ENCODE results near the gene DOK3. TPM values are rescaled to one million over a fixed set of nuclear protein-coding genes. Genes with fewer than 3 reads are reported as not detected.

Gene DOK3
- total and polyA plus RNA-seq, 2 of the 13 experiments (the other 11 are each of a cell fraction or from before 2014, with no cell fraction given), result 1.4 to 1.5 TPM

- no peaks in the 10 kb centered on the region for H4K20me1 ChIP-seq (ENCODE audit: insufficient read depth, low read length)
- H3K4me3 ChIP-seq (replicated peaks in 1 of 3; ENCODE audit: insufficient read depth in 1 of 3, low read depth in 2 of 3, low read length in 3 of 3), result no peak overlapping the region
- POLR2A ChIA-PET, result no interaction called here
- 98% methylated on average over 3 of the region's 3 CpGs for WGBS (ENCODE audit: low lambda C conversion rate)
- TF ChIP-seq, protein P1, sequence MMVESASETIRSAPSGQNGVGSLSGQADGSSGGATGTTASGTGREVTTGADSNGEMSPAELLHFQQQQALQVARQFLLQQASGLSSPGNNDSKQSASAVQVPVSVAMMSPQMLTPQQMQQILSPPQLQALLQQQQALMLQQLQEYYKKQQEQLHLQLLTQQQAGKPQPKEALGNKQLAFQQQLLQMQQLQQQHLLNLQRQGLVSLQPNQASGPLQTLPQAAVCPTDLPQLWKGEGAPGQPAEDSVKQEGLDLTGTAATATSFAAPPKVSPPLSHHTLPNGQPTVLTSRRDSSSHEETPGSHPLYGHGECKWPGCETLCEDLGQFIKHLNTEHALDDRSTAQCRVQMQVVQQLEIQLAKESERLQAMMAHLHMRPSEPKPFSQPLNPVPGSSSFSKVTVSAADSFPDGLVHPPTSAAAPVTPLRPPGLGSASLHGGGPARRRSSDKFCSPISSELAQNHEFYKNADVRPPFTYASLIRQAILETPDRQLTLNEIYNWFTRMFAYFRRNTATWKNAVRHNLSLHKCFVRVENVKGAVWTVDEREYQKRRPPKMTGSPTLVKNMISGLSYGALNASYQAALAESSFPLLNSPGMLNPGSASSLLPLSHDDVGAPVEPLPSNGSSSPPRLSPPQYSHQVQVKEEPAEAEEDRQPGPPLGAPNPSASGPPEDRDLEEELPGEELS (CRISPR knock-in tag; IDR thresholded peaks at IDR 0.05), result no peak
- TF ChIP-seq GMEB2 (CRISPR knock-in tag; IDR thresholded peaks at IDR 0.05; ENCODE audit: low read depth) (no peak), ZNF512B (CRISPR knock-in tag; IDR thresholded peaks at IDR 0.05; ENCODE audit: borderline replicate concordance) (no peak), ZFP1 (CRISPR knock-in tag; IDR thresholded peaks at IDR 0.05) (no peak), REST (IDR thresholded peaks at IDR 0.05; ENCODE audit: borderline replicate concordance in 1 of 2, low read depth in 1 of 2, low read length in 2 of 2) (no peak), ZNF484 (CRISPR knock-in tag; IDR thresholded peaks at IDR 0.05; ENCODE audit: borderline replicate concordance, low read depth) (no peak), ZNF234 (CRISPR knock-in tag; conservative IDR thresholded peaks at IDR 0.05) (no peak), ZNF329 (CRISPR knock-in tag; IDR thresholded peaks at IDR 0.05; ENCODE audit: low read depth) (no peak), TCF7L2 (IDR thresholded peaks at IDR 0.05; ENCODE audit: low read depth, low read length) (no peak), SOX6 (IDR thresholded peaks at IDR 0.05) (no peak), SOX6 (CRISPR knock-in tag; IDR thresholded peaks at IDR 0.05) (no peak), ATAD3A (CRISPR knock-in tag; IDR thresholded peaks at IDR 0.05) (no peak), TBX3 (IDR thresholded peaks at IDR 0.05; ENCODE audit: borderline replicate concordance) (no peak)
- TF ChIP-seq, protein P2, sequence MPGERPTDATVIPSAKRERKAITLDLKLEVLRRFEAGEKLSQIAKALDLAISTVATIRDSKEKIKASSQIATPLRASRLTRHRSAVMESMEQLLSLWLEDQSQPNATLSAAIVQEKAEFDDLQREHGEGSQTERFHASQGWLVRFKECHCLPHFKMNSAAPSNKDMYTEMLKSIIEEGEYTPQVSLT (CRISPR knock-in tag; IDR thresholded peaks at IDR 0.05; ENCODE audit: borderline replicate concordance, low read depth), result no peak
- BruUV-seq (replicated peaks), result no TSS peak
- H3K27me3 ChIP-seq (ENCODE audit: control insufficient read depth in 1 of 2, insufficient read depth in 2 of 2, low read length in 2 of 2), result no peaks in the 10 kb centered on the region
- FAIRE-seq (no peak), ATAC-seq (no peak), DNase-seq (ENCODE audit: low spot score) (no peak)
- H3K9me3 ChIP-seq (ENCODE audit: low read length), result no peaks in the 10 kb centered on the region
- no peak overlapping the region for H2AFZ ChIP-seq (ENCODE audit: low read length)
- CTCF ChIA-PET (ENCODE audit: low intra/inter-chr PET ratio, low total read pairs), result no interaction called here
- H3K79me2 ChIP-seq (ENCODE audit: insufficient read depth, low read length), result no peaks in the 10 kb centered on the region
- no peak overlapping the region for H3K27ac ChIP-seq (ENCODE audit: extremely low read length, insufficient read depth, low read length)
- H3K9ac ChIP-seq (ENCODE audit: insufficient read depth, low read depth, low read length), result no peak overlapping the region
- in situ Hi-C loops (cut with HindIII; ENCODE audit: extremely low pct_ligation_motif_present, low pct_unique_long_range_greater_than_20kb), result no loop called here
- no peaks in the 10 kb centered on the region for H3K4me1 ChIP-seq (ENCODE audit: insufficient read depth, low read length)
- intact Hi-C loops (cut with micrococcal nuclease; ENCODE audit: unreplicated experiment), result no loop called here
- H3K36me3 ChIP-seq (replicated peaks in 1 of 2; ENCODE audit: control insufficient read depth in 1 of 2, insufficient read depth in 2 of 2, low read length in 2 of 2), result peaks cover 15 to 18% of the 10 kb centered on the region in 2 experiments; a peak in 4 of 5 replicates
- no peak overlapping the region for H3K4me2 ChIP-seq (ENCODE audit: low read depth, low read length)
These were observed 23.4 kb downstream of the DOK3 start for GRCh38 chr5:177486256-177486655.
